Activated T-cell treated with anti-CD3 and anti-CD28 coated beads, Interleukin-2, amount 50 U/mL, for 4 hours (primary cell): ENCODE results near the gene LRRC26. TPM values are rescaled to one million over a fixed set of nuclear protein-coding genes. Genes with fewer than 3 reads are reported as not detected.

Source experiments
- ATAC-seq, 2 donors: fragments of 200-7000 bp; cut with Tn5 transposase; one replicate each; pipeline ENCODE4 v1.10.0; 2021
- DNase-seq: peaks from one replicate; pipeline ENCODE4 v3.0.0-alpha.2; 2020
- H3K27me3 Mint-ChIP-seq: one replicate; pipeline ENCODE4 v1.8.0; 2021; ENCODE audit warnings: low read depth, mixed read lengths
- H3K36me3 Mint-ChIP-seq: one replicate; pipeline ENCODE4 v1.8.0; 2022; ENCODE audit warnings: mixed read lengths; ENCODE audit not compliant: insufficient read depth
- H3K4me1 Mint-ChIP-seq: one replicate; pipeline ENCODE4 v1.8.0; 2021; ENCODE audit warnings: low read depth, mixed read lengths
- H3K4me3 Mint-ChIP-seq: one replicate; pipeline ENCODE4 v1.8.0; 2021; ENCODE audit warnings: mild to moderate bottlenecking, moderate library complexity, mixed read lengths
- H3K9me3 Mint-ChIP-seq: one replicate; pipeline ENCODE4 v1.8.0; 2021; ENCODE audit warnings: mixed read lengths
- total RNA-seq, 3 donors: library from RNA; stranded (reverse); gene quantifications; one replicate each; pipeline ENCODE4 v1.2.1, GENCODE V29; 2021

LRRC26 gene
- total RNA-seq, 3 donors from 2014 or later, result 0.18 TPM; not detected in 2

GRCh38 chr9:137191691-137192447, 22.0 kb upstream of the LRRC26 start:
- DNase-seq (no peak), ATAC-seq (no peak)
- H3K27me3 Mint-ChIP-seq, result no peaks in the 10 kb centered on the region
- peaks cover 23% of the 10 kb centered on the region for H3K4me1 Mint-ChIP-seq
- H3K9me3 Mint-ChIP-seq, result no peaks in the 10 kb centered on the region
- no peak overlapping the region for H3K4me3 Mint-ChIP-seq
- peaks cover 4% of the 10 kb centered on the region for H3K36me3 Mint-ChIP-seq

- Mint-ChIP-seq H3K4me1 (peaks cover 29% of the 10 kb centered on the region), H3K4me3 (peak overlapping the region; percentile 69), H3K27me3 (no peaks in the 10 kb centered on the region), H3K36me3 (peaks cover 4% of the 10 kb centered on the region), H3K9me3 (no peaks in the 10 kb centered on the region)
- ATAC-seq (no peak), DNase-seq (no peak)
Observed at GRCh38 chr9:137191245-137191644, 21.4 kb upstream of the LRRC26 start.

DNA sequence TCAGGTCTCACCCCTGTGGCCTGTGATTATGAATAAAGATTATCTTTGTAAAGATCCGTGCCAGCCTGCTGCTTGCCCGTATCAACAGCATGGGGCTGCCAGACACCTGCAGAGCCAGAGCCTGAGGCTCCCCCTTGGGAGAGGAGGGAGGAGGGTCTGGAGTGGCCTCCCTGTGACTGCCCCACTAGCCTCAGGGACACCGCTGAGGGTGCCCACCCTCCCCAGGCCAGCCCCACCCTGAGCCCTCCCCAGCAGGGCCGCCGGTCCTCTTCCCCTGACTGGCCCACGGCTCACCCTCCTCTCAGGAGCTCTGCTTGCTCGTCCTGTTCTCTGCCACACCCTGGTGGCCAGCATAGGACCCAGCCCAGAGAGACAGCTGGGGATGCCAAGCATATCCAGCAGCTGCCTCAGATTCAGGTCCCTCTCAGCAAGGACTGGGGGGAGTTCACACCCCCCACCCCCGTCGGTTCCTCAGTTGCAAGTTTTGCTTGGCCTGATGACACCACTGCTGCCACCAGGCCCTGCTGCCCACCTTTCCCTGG, 20.5 kb upstream of the LRRC26 start:
- H3K27me3 Mint-ChIP-seq, result no peaks in the 10 kb centered on the region

DNA sequence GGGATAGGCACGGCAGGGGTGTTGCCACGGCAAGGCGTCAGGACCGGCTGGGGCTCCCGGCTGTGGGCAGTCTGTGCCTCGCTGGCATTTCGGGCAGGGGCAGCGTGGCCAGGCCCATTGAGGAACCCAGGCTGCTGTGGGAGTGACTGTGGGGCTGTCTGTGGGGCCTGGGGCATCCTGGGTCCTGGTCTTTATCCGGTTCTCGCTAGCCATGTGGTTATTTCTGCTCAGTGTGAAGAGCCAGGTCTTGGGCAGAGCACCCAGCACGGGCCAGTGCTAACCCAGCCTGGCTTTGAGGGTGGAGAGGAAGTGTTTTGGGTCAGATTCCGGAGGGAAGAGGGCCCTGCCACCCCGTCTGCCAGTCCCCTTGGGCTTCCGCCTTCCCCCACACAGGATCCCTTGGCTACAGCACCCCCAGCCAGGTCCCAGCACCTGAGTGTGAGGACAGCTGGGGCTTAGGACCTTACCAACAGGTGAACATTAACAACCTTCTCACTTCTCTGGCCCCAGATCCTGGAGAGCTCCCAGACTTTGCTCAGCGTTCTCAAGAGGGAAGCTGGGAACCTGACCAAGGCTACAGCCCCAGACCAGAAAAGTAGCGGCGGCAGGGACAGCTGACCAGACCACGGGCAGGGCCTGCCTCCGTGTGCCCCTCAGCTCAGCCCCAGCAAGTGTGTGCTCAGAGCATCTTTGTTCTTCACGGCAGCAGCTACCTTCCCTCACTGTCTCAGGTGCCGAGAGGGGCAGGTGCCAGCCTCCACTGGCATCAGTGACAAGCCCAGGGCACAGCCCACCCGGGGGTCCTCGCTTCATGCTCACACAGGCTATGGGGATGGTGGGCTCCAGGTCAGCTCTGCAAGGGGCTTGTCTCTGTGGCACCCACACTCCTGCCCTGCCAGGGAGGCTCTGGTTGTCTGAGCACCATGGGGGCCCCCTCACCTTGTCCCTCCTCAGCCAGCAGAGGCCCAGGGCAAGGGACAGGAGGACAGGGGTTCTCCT, 19.7 kb upstream of the LRRC26 start:
- Mint-ChIP-seq H3K36me3 (peaks cover 4% of the 10 kb centered on the region), H3K9me3 (no peaks in the 10 kb centered on the region), H3K4me3 (peak overlapping the region; percentile 96), H3K4me1 (peaks cover 31% of the 10 kb centered on the region), H3K27me3 (no peaks in the 10 kb centered on the region)
- DNase-seq (no peak), ATAC-seq (no peak)

More for the DNA sequence above, 20.5 kb upstream of the LRRC26 start:
- Mint-ChIP-seq H3K36me3 (peaks cover 4% of the 10 kb centered on the region), H3K4me3 (peak overlapping the region; percentile 96), H3K9me3 (no peaks in the 10 kb centered on the region), H3K4me1 (peaks cover 31% of the 10 kb centered on the region)
- DNase-seq, result no peak
- ATAC-seq, result no peak

DNA sequence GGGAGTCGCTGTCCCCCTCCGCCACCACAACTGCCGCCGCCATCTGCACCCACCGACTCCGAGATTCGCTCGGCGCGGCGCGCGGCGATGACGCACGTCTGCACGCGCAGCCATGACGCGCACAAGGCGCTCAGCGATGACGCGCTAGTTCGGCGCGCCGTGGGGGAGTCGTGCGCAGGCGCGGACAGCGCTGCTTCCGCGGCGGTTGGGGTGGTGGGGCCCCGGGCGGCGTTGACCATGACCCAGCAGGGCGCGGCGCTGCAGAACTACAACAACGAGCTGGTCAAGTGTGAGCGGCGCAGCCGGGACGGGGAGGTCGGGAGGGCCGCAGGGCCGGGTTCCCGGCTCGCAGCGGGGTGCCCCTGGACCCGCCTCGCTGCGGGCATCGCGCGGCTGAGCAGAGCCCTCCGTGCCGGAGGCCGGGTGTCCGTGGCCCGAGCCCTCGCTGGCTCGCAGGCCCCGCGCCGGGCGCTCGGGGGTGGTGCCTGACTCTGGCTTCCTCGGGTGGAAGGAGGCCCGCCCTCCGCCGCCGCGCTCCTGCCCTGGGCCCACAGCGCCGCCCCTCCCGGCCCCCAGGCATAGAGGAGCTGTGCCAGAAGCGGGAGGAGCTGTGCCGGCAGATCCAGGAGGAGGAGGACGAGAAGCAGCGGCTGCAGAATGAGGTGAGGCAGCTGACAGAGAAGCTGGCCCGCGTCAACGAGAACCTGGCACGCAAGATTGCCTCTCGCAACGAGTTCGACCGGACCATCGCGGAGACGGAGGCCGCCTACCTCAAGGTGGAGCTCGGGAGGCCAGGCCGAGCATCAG, 18.8 kb upstream of the LRRC26 start, which contains the start of the genes ANAPC2 and SSNA1:
Gene ANAPC2, minus strand, starts transcription at position 71 of the 807 bp plus-strand sequence. Its CDS starts 28 bp downstream, at position 43.
Gene SSNA1, plus strand, starts transcription at position 187 of the 807 bp plus-strand sequence. Its CDS starts 51 bp downstream, at position 238.
- peak; percentile 92 for DNase-seq
- Mint-ChIP-seq H3K27me3 (no peaks in the 10 kb centered on the region), H3K4me3 (peak within 1 kb of the TSS; percentile 96), H3K4me1 (peaks cover 36% of the 10 kb centered on the region), H3K9me3 (no peaks in the 10 kb centered on the region), H3K36me3 (peaks cover 5% of the 10 kb centered on the region)
- ATAC-seq, result peak; percentile 83

DNA sequence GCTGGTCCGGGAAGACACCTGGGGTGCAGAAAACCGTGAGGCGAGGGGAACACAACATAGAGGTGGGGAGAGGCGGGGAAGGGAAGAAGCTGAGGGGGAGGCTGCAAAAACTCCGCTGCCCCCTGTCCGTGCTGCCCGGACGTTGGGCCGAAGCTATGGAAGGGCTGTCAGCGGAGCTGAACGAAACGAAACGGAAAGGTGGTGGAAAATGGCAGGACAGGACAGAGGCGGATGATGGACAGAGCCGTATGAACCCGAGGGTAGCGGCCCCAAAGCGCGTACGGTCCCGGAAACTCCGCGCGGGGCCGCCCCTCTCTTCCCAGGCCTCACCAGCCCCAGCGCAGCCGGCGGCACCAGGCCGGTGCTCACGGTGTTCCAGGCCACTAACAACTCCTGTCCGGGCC, 18.2 kb upstream of the LRRC26 start:
- H3K27me3 Mint-ChIP-seq, result no peaks in the 10 kb centered on the region
- H3K4me3 Mint-ChIP-seq, result peak overlapping the region; percentile 90
- peaks cover 12% of the 10 kb centered on the region for H3K36me3 Mint-ChIP-seq
- H3K4me1 Mint-ChIP-seq, result peaks cover 36% of the 10 kb centered on the region
- no peaks in the 10 kb centered on the region for H3K9me3 Mint-ChIP-seq
- peak; percentile 12 to 16 for ATAC-seq
- DNase-seq, result no peak

DNA sequence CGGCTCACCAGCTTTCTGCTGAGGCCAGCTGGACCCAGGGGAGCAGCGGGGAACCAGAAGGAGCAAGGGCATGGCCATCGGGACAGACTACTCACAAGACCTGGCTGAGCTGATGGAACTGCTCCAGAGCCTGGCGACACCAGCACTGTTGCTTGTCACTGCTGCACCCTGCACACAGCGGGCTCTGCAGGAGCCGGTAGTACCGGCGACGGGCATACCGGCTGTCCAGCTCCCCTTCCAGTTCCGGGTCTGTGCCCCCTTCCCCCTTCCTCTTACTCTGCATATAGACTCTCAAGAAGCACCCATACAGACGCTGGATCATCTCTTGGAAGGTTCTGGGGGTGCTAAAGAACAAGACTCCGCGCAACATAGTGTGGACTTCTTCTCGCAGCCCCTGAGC, 17.5 kb upstream of the LRRC26 start:
- H3K4me3 Mint-ChIP-seq, result peak overlapping the region; percentile 90
- no peaks in the 10 kb centered on the region for H3K9me3 Mint-ChIP-seq
- H3K4me1 Mint-ChIP-seq, result peaks cover 36% of the 10 kb centered on the region
- DNase-seq (no peak), ATAC-seq (no peak)
- no peaks in the 10 kb centered on the region for H3K27me3 Mint-ChIP-seq
- H3K36me3 Mint-ChIP-seq, result peaks cover 12% of the 10 kb centered on the region

- Mint-ChIP-seq H3K9me3 (no peaks in the 10 kb centered on the region), H3K36me3 (peaks cover 16% of the 10 kb centered on the region), H3K4me3 (peak overlapping the region; percentile 90), H3K27me3 (no peaks in the 10 kb centered on the region), H3K4me1 (peaks cover 36% of the 10 kb centered on the region)
- ATAC-seq (no peak), DNase-seq (no peak)
Observed at GRCh38 chr9:137186385-137186784, 16.5 kb upstream of the LRRC26 start.

- Mint-ChIP-seq H3K27me3 (no peaks in the 10 kb centered on the region), H3K4me3 (peak overlapping the region; percentile 90), H3K9me3 (no peaks in the 10 kb centered on the region), H3K36me3 (peaks cover 16% of the 10 kb centered on the region), H3K4me1 (peaks cover 36% of the 10 kb centered on the region)
- DNase-seq, result no peak
- ATAC-seq, result no peak
Observed at GRCh38 chr9:137185921-137186320, 16.1 kb upstream of the LRRC26 start.

- DNase-seq, result no peak
- peaks cover 14% of the 10 kb centered on the region for H3K36me3 Mint-ChIP-seq
- H3K27me3 Mint-ChIP-seq, result no peaks in the 10 kb centered on the region
Observed at GRCh38 chr9:137184881-137185660, 15.2 kb upstream of the LRRC26 start.

GRCh38 chr9:137183980-137184595, 14.2 kb upstream of the LRRC26 start:
- Mint-ChIP-seq H3K36me3 (peaks cover 14% of the 10 kb centered on the region), H3K4me1 (peaks cover 24% of the 10 kb centered on the region), H3K27me3 (no peaks in the 10 kb centered on the region), H3K4me3 (no peak overlapping the region), H3K9me3 (no peaks in the 10 kb centered on the region)
- DNase-seq (no peak), ATAC-seq (no peak)

More at GRCh38 chr9:137184881-137185660, 15.2 kb upstream of the LRRC26 start:
- Mint-ChIP-seq H3K4me1 (peaks cover 31% of the 10 kb centered on the region), H3K9me3 (no peaks in the 10 kb centered on the region), H3K4me3 (no peak overlapping the region)
- no peak for ATAC-seq

GRCh38 chr9:137182836-137183235, 13.0 kb upstream of the LRRC26 start:
- no peaks in the 10 kb centered on the region for H3K9me3 Mint-ChIP-seq
- no peak overlapping the region for H3K4me3 Mint-ChIP-seq
- peaks cover 13% of the 10 kb centered on the region for H3K36me3 Mint-ChIP-seq
- no peaks in the 10 kb centered on the region for H3K27me3 Mint-ChIP-seq
- no peak for DNase-seq
- ATAC-seq, result no peak
- H3K4me1 Mint-ChIP-seq, result peaks cover 20% of the 10 kb centered on the region
